GM18505 (cell line): Measurements from ENCODE around the gene ZNF862.

Source experiments
- ATAC-seq: cut with Tn5 transposase; IDR thresholded peaks from one replicate; pipeline ENCODE4 v1.9.1; 2021; ENCODE audit not compliant: unreplicated experiment
- POLR2A ChIP-seq: IDR thresholded peaks from 4 replicates; pipeline ENCODE4 v1.6.1; 2011; ENCODE audit warnings: borderline replicate concordance; ENCODE audit not compliant: insufficient read depth, insufficient read length; ENCODE audit errors: extremely low read depth

The ZNF862 gene

GRCh38 chr7:149801002-149801566 is 37.1 kb upstream of the ZNF862 start:
- no peak for TF ChIP-seq POLR2A
- no peak for ATAC-seq

- no peak for TF ChIP-seq POLR2A
- no peak for ATAC-seq
Observed at GRCh38 chr7:149801816-149802215, 36.4 kb upstream of the ZNF862 start.

GRCh38 chr7:149802966-149803365 is 35.2 kb upstream of the ZNF862 start:
- no peak for TF ChIP-seq POLR2A
- no peak for ATAC-seq

- ATAC-seq, result no peak
- no peak for TF ChIP-seq POLR2A
Observed at GRCh38 chr7:149803551-149804074, 34.6 kb upstream of the ZNF862 start.

GRCh38 chr7:149804106-149804505 is 34.1 kb upstream of the ZNF862 start:
- ATAC-seq, result no peak
- no peak for TF ChIP-seq POLR2A

GRCh38 chr7:149806726-149807125 is 31.4 kb upstream of the ZNF862 start:
- no peak for TF ChIP-seq POLR2A
- no peak for ATAC-seq

- no peak for ATAC-seq
- TF ChIP-seq POLR2A, result no peak
Observed at GRCh38 chr7:149808311-149808710, 29.9 kb upstream of the ZNF862 start.

GRCh38 chr7:149809215-149809614 is 29.0 kb upstream of the ZNF862 start:
- TF ChIP-seq POLR2A, result no peak
- ATAC-seq, result no peak

GRCh38 chr7:149811221-149811620 is 27.0 kb upstream of the ZNF862 start:
- no peak for ATAC-seq

GRCh38 chr7:149811831-149812490 is 26.2 kb upstream of the ZNF862 start:
- no peak for ATAC-seq
- no peak for TF ChIP-seq POLR2A

More at GRCh38 chr7:149811221-149811620, 27.0 kb upstream of the ZNF862 start:
- no peak for TF ChIP-seq POLR2A

- TF ChIP-seq POLR2A, result no peak
- ATAC-seq, result no peak
Observed at GRCh38 chr7:149813254-149814035, 24.7 kb upstream of the ZNF862 start.

- ATAC-seq, result no peak
Observed at GRCh38 chr7:149814494-149814893, 23.7 kb upstream of the ZNF862 start.

GRCh38 chr7:149815121-149815520 is 23.1 kb upstream of the ZNF862 start:
- TF ChIP-seq POLR2A, result no peak
- no peak for ATAC-seq

More at GRCh38 chr7:149814494-149814893, 23.7 kb upstream of the ZNF862 start:
- TF ChIP-seq POLR2A, result no peak
